HCT116 (cell line): ENCODE results near the gene CKS2. TPM values are rescaled to one million over a fixed set of nuclear protein-coding genes. Genes with fewer than 3 reads are reported as not detected.
A peak's percentile ranks its signal among the peaks of the same experiment; 100 is the strongest.

Source experiments
- ATAC-seq: fragments of 200-7000 bp; cut with Tn5 transposase; 2 replicates; pipeline ENCODE4 v1.9.1; 2020; ENCODE audit warnings: mild to moderate bottlenecking, moderate library complexity
- BruUV-seq: library from RNA; stranded (reverse); fragments of 400-500 nt; replicated peaks from 2 replicates; lab custom pipeline; 2021; lab: Mats Ljungman, UMichigan
- CTCF ChIA-PET: fragments of 300-600 bp; sonication (Branson Sonifier 250); formaldehyde crosslinking; loops from one replicate; lab custom pipeline; 2021; ENCODE audit warnings: antibody characterized with exemption; lab: Charles Lee
- POLR2A ChIA-PET: fragments of 300-600, 350-600 bp; sonication (Branson Sonifier 250); formaldehyde crosslinking; loops from one replicate; lab custom pipeline; 2021; ENCODE audit warnings: antibody characterized with exemption; lab: Charles Lee
- RAD21 ChIA-PET, 2 experiments: fragments of 300-600 bp; sonication (Branson Sonifier 250); formaldehyde crosslinking; loops; one replicate each; lab custom pipeline; 2023; ENCODE audit warnings: low total read pairs in 2 of 2; ENCODE audit not compliant: uncharacterized antibody in 2 of 2, unreplicated experiment in 2 of 2, low non-redundant PET in 1 of 2; lab: Charles Lee
- DNase-seq: peaks from one replicate; pipeline ENCODE4 v3.0.0-alpha.2; 2010; ENCODE audit warnings: low read depth, low spot score
- H2AFZ ChIP-seq: fragments of 200-600 bp; shearing (Covaris generic), sonication (generic); 2 replicates; pipeline ENCODE4 v1.6.1; 2017; ENCODE audit warnings: low read depth, mixed run types, mixed read lengths, antibody characterized with exemption, low read length; ENCODE audit not compliant: poor library complexity, severe bottlenecking
- H3K27ac ChIP-seq: 2 replicates; pipeline ENCODE4 v1.5.1; 2012; ENCODE audit warnings: low read depth, low read length
- H3K27me3 ChIP-seq: fragments of 200-600 bp; sonication (generic); 2 replicates; pipeline ENCODE4 v1.6.1; 2016; ENCODE audit warnings: mixed run types, low read length, mixed read lengths; ENCODE audit not compliant: insufficient read depth
- H3K36me3 ChIP-seq, 2 experiments: fragments of 200-500 bp in 1 of 2; fragments of 200-600 bp in 1 of 2; sonication (Bioruptor generic) in 1 of 2; sonication (generic) in 1 of 2; 2 replicates each; pipeline versions ENCODE4 v1.5.1 to v1.6.1; 2014 to 2016; ENCODE audit warnings: low read length in 2 of 2, inconsistent platforms in 1 of 2, mixed read lengths in 1 of 2, mixed run types in 1 of 2; ENCODE audit not compliant: insufficient read depth in 2 of 2, control insufficient read depth in 1 of 2
- H3K4me1 ChIP-seq, 2 experiments: fragments of 200-600 bp in 1 of 2; sonication (generic) in 1 of 2; 2 replicates each; pipeline versions ENCODE4 v1.5.1 to v1.6.1; 2012 to 2017; ENCODE audit warnings: low read length in 2 of 2, inconsistent platforms in 1 of 2, mild to moderate bottlenecking in 1 of 2, mixed read lengths in 1 of 2, mixed run types in 1 of 2, moderate library complexity in 1 of 2; ENCODE audit not compliant: insufficient read depth in 2 of 2, control insufficient read depth in 1 of 2
- H3K4me2 ChIP-seq: fragments of 200-600 bp; sonication (generic); 2 replicates; pipeline ENCODE4 v1.6.1; 2017; ENCODE audit warnings: mixed run types, low read length, mixed read lengths
- H3K4me3 ChIP-seq, 2 experiments: fragments of 200-600 bp in 1 of 2; sonication (generic) in 1 of 2; replicated peaks in 1 of 2; 2 replicates each; pipeline ENCODE4 v1.5.1; 2011 to 2016; ENCODE audit warnings: low read length in 2 of 2, control low read depth in 1 of 2, low read depth in 1 of 2, mild to moderate bottlenecking in 1 of 2, mixed read lengths in 1 of 2, mixed run types in 1 of 2
- H3K79me2 ChIP-seq: fragments of 200-600 bp; sonication (generic); 2 replicates; pipeline ENCODE4 v1.6.1; 2017; ENCODE audit warnings: mild to moderate bottlenecking, mixed run types, low read length, moderate library complexity, mixed read lengths; ENCODE audit not compliant: insufficient read depth
- H3K9ac ChIP-seq: fragments of 200-600 bp; sonication (generic); 2 replicates; pipeline ENCODE4 v1.6.1; 2016; ENCODE audit warnings: low read length, mixed read lengths
- H3K9me2 ChIP-seq: fragments of 200-600 bp; sonication (generic), shearing (Covaris generic); 2 replicates; pipeline ENCODE4 v1.6.1; 2017; ENCODE audit warnings: mixed run types, mild to moderate bottlenecking, moderate library complexity; ENCODE audit not compliant: insufficient read depth
- H3K9me3 ChIP-seq, 2 experiments: fragments of 200-500 bp in 1 of 2; fragments of 200-600 bp in 1 of 2; sonication (Bioruptor generic) in 1 of 2; sonication (generic) in 1 of 2; 2 replicates each; pipeline ENCODE4 v1.6.1; 2014 to 2017; ENCODE audit warnings: low read length in 2 of 2, mixed read lengths in 2 of 2, inconsistent platforms in 1 of 2, low read depth in 1 of 2, mild to moderate bottlenecking in 1 of 2, mixed run types in 1 of 2, moderate library complexity in 1 of 2; ENCODE audit not compliant: control insufficient read depth in 1 of 2, insufficient read depth in 1 of 2
- H4K20me1 ChIP-seq: fragments of 200-600 bp; sonication (generic), shearing (Covaris generic); 2 replicates; pipeline ENCODE4 v1.6.1; 2017; ENCODE audit warnings: mixed run types, mild to moderate bottlenecking, moderate library complexity; ENCODE audit not compliant: insufficient read depth
- CBX3 ChIP-seq: IDR thresholded peaks from 2 replicates; pipeline ENCODE4 v1.6.1; 2012; ENCODE audit warnings: low read depth
- EGR1 ChIP-seq: IDR thresholded peaks from 2 replicates; pipeline ENCODE4 v1.6.1; 2012; ENCODE audit warnings: low read depth
- ELF1 ChIP-seq: IDR thresholded peaks from 2 replicates; pipeline ENCODE4 v1.6.1; 2012; ENCODE audit warnings: low read depth, borderline replicate concordance
- POLR2AphosphoS5 ChIP-seq: IDR thresholded peaks from 2 replicates; pipeline ENCODE4 v1.6.1; 2011; ENCODE audit warnings: mild to moderate bottlenecking, low read depth, low read length, moderate library complexity
- RAD21 ChIP-seq: IDR thresholded peaks from 2 replicates; pipeline ENCODE4 v1.6.1; 2012; ENCODE audit warnings: low read depth, mild to moderate bottlenecking
- SIN3A ChIP-seq: IDR thresholded peaks from 2 replicates; pipeline ENCODE4 v1.6.1; 2012; ENCODE audit warnings: low read depth
- SP1 ChIP-seq: IDR thresholded peaks from 2 replicates; pipeline ENCODE4 v1.6.1; 2012; ENCODE audit warnings: low read depth
- SRF ChIP-seq: IDR thresholded peaks from 2 replicates; pipeline ENCODE4 v1.6.1; 2012; ENCODE audit warnings: low read depth
- YY1 ChIP-seq: IDR thresholded peaks from 2 replicates; pipeline ENCODE4 v1.6.1; 2011; ENCODE audit warnings: low read length, low read depth, moderate library complexity, mild to moderate bottlenecking; ENCODE audit not compliant: insufficient replicate concordance; ENCODE audit errors: extremely low read depth
- ZNF274 ChIP-seq: fragments of 200-500 bp; sonication (Bioruptor generic); IDR thresholded peaks from 2 replicates; pipeline ENCODE4 v1.6.1; 2014; ENCODE audit warnings: mild to moderate bottlenecking, low read depth, low read length, inconsistent platforms
- intact Hi-C: fragments of 100-400 bp; cut with micrococcal nuclease; formaldehyde crosslinking; loops from 2 replicates; pipeline ENCODE4 v1.10.0; 2022
- total RNA-seq: library from RNA; stranded (reverse); gene quantifications from one replicate; pipeline ENCODE4 v1.2.1, GENCODE V29; 2021; ENCODE audit not compliant: unreplicated experiment
- TF ChIP-seq, protein P1 (sequence below): IDR thresholded peaks from 2 replicates; pipeline ENCODE4 v1.6.1; 2011; ENCODE audit warnings: mild to moderate bottlenecking, low read length, moderate library complexity; ENCODE audit not compliant: insufficient replicate concordance; ENCODE audit errors: extremely low read depth
- TF ChIP-seq, protein P2 (sequence below), 3 experiments: fragments of 200-600 bp in 1 of 3; sonication (generic) in 1 of 3; IDR thresholded peaks in 2 of 3; conservative IDR thresholded peaks in 1 of 3; 2 replicates each; pipeline ENCODE4 v1.5.1; 2012 to 2017; ENCODE audit warnings: low read depth in 2 of 3, low read length in 2 of 3, antibody characterized with exemption in 1 of 3, borderline replicate concordance in 1 of 3, control low read depth in 1 of 3, mild to moderate bottlenecking in 1 of 3, mixed read lengths in 1 of 3, mixed run types in 1 of 3, moderate library complexity in 1 of 3; ENCODE audit not compliant: insufficient read depth in 1 of 3
- TF ChIP-seq, protein P3 (sequence below): IDR thresholded peaks from 2 replicates; pipeline ENCODE4 v1.6.1; 2012; ENCODE audit warnings: low read depth

Gene CKS2
- total RNA-seq, 1 experiment from 2014 or later = 242 TPM

DNA sequence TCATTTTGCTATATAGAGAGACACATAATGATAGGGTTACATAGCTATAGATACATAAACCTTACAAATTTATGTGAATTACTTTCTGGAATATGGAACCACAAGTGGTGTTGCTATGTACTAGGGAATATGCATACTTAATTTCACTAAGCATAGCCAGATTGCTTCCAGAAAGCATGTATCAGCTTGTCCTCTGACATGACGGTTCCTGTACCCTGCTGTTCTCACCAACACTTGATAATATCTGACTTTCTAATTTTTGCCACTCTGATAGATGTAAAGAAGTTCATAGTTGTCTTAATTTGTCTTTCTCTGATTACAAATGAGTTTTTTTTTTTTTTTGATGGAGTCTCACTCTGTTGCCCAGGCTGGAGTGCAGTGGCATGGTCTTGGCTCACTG is 18.0 kb upstream of the CKS2 start:
- no peak for ATAC-seq
- no peaks in the 10 kb centered on the region for H3K79me2 ChIP-seq
- TF ChIP-seq SP1 (no peak), CBX3 (0 out of 2 replicates have a peak, but pooled peaks have one; percentile 41), EGR1 (no peak)
- TF ChIP-seq, protein P1, sequence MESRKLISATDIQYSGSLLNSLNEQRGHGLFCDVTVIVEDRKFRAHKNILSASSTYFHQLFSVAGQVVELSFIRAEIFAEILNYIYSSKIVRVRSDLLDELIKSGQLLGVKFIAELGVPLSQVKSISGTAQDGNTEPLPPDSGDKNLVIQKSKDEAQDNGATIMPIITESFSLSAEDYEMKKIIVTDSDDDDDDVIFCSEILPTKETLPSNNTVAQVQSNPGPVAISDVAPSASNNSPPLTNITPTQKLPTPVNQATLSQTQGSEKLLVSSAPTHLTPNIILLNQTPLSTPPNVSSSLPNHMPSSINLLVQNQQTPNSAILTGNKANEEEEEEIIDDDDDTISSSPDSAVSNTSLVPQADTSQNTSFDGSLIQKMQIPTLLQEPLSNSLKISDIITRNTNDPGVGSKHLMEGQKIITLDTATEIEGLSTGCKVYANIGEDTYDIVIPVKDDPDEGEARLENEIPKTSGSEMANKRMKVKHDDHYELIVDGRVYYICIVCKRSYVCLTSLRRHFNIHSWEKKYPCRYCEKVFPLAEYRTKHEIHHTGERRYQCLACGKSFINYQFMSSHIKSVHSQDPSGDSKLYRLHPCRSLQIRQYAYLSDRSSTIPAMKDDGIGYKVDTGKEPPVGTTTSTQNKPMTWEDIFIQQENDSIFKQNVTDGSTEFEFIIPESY = no peak
- H3K4me2 ChIP-seq = no peak overlapping the region
- H3K4me1 ChIP-seq = no peaks in the 10 kb centered on the region
- ChIA-PET CTCF (interaction anchor here (1.5 kb wide), 1 partner anchor 14 kb away, joined by 4 read pairs; no protein-coding TSS in a partner anchor), RAD21 (no interaction called here), POLR2A (no interaction called here)
- no peaks in the 10 kb centered on the region for H3K9me3 ChIP-seq
- no peaks in the 10 kb centered on the region for H4K20me1 ChIP-seq
- H3K27me3 ChIP-seq = no peaks in the 10 kb centered on the region
- no peaks in the 10 kb centered on the region for H3K36me3 ChIP-seq
- H3K9me2 ChIP-seq = no peaks in the 10 kb centered on the region
- no peak overlapping the region for H3K27ac ChIP-seq
- no peak overlapping the region for H3K4me3 ChIP-seq
- no peak overlapping the region for H2AFZ ChIP-seq
- no peak for DNase-seq
- H3K9ac ChIP-seq = no peak overlapping the region
- BruUV-seq = no TSS peak
- intact Hi-C loops = no loop called here

DNA sequence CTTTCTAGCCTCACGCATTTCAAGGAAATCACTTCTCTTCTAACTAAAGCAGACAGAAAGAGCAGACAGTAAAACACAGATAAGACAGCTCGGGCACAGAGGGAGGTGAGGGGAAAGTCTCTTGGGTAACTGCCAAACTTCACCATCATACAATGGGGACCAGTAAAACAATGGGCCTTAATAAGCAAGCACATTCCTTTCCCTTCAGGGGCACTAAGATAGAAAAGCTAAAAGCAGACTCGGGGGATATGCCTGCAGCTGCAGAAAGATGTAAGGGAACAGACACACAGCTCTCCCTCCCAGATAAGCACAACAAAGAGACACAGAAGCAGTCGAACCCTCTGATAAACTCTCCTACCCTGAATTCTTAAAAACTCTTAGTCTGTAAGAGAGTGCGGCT is 15.6 kb upstream of the CKS2 start:
- H3K36me3 ChIP-seq = no peaks in the 10 kb centered on the region
- TF ChIP-seq, protein P2, sequence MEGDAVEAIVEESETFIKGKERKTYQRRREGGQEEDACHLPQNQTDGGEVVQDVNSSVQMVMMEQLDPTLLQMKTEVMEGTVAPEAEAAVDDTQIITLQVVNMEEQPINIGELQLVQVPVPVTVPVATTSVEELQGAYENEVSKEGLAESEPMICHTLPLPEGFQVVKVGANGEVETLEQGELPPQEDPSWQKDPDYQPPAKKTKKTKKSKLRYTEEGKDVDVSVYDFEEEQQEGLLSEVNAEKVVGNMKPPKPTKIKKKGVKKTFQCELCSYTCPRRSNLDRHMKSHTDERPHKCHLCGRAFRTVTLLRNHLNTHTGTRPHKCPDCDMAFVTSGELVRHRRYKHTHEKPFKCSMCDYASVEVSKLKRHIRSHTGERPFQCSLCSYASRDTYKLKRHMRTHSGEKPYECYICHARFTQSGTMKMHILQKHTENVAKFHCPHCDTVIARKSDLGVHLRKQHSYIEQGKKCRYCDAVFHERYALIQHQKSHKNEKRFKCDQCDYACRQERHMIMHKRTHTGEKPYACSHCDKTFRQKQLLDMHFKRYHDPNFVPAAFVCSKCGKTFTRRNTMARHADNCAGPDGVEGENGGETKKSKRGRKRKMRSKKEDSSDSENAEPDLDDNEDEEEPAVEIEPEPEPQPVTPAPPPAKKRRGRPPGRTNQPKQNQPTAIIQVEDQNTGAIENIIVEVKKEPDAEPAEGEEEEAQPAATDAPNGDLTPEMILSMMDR (IDR thresholded peaks at IDR 0.05 in 2 of 3, conservative IDR thresholded peaks at IDR 0.05 in 1 of 3; ENCODE audit: borderline replicate concordance in 1 of 3, insufficient read depth in 1 of 3, low read depth in 2 of 3, low read length in 2 of 3) = no peak
- TF ChIP-seq, protein P3, sequence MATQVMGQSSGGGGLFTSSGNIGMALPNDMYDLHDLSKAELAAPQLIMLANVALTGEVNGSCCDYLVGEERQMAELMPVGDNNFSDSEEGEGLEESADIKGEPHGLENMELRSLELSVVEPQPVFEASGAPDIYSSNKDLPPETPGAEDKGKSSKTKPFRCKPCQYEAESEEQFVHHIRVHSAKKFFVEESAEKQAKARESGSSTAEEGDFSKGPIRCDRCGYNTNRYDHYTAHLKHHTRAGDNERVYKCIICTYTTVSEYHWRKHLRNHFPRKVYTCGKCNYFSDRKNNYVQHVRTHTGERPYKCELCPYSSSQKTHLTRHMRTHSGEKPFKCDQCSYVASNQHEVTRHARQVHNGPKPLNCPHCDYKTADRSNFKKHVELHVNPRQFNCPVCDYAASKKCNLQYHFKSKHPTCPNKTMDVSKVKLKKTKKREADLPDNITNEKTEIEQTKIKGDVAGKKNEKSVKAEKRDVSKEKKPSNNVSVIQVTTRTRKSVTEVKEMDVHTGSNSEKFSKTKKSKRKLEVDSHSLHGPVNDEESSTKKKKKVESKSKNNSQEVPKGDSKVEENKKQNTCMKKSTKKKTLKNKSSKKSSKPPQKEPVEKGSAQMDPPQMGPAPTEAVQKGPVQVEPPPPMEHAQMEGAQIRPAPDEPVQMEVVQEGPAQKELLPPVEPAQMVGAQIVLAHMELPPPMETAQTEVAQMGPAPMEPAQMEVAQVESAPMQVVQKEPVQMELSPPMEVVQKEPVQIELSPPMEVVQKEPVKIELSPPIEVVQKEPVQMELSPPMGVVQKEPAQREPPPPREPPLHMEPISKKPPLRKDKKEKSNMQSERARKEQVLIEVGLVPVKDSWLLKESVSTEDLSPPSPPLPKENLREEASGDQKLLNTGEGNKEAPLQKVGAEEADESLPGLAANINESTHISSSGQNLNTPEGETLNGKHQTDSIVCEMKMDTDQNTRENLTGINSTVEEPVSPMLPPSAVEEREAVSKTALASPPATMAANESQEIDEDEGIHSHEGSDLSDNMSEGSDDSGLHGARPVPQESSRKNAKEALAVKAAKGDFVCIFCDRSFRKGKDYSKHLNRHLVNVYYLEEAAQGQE = no peak
- TF ChIP-seq SRF (no peak), ZNF274 (no peak), CBX3 (no peak), YY1 (no peak), EGR1 (no peak), ELF1 (no peak), RAD21 (no peak), SIN3A (no peak), POLR2AphosphoS5 (no peak)
- TF ChIP-seq, all 23 proteins: peak for 0
- DNase-seq (no peak), ATAC-seq (no peak)
- Histone ChIP-seq H3K79me2 (no peaks in the 10 kb centered on the region), H4K20me1 (no peaks in the 10 kb centered on the region), H3K4me1 (peaks cover 12 to 19% of the 10 kb centered on the region in 2 experiments), H3K4me2 (no peak overlapping the region), H3K9me2 (no peaks in the 10 kb centered on the region), H3K9ac (no peak overlapping the region), H3K9me3 (no peaks in the 10 kb centered on the region), H3K27me3 (no peaks in the 10 kb centered on the region), H3K4me3 (no peak overlapping the region), H2AFZ (no peak overlapping the region), H3K27ac (no peak overlapping the region)
- ChIA-PET RAD21 (no interaction called here), CTCF (no interaction called here), POLR2A (no interaction called here)
- intact Hi-C loops = no loop called here
- BruUV-seq = no TSS peak
